ENCODE data around the gene CDH13.

The CDH13 gene

GRCh38 chr16:83136924-83137323 lies 510.2 kb downstream of the CDH13 start:
- TF ChIP-seq SIN3A (IDR thresholded peaks at IDR 0.05; ENCODE audit: borderline replicate concordance, insufficient read depth, low read length) (no peak), POLR2AphosphoS5 (IDR thresholded peaks at IDR 0.05; ENCODE audit: low read depth, low read length) (no peak), REST (IDR thresholded peaks at IDR 0.05; ENCODE audit: insufficient read depth in 1 of 2, low read depth in 2 of 2, low read length in 2 of 2) (no peak), FOXP2 (optimal IDR thresholded peaks at IDR 0.05; ENCODE audit: borderline replicate concordance, extremely low read depth, extremely low read length, insufficient read depth) (no peak), TAF1 (IDR thresholded peaks at IDR 0.05; ENCODE audit: borderline replicate concordance, insufficient read depth, low read length) (no peak)

GRCh38 chr16:83137326-83137781 lies 510.6 kb downstream of the CDH13 start:
- TF ChIP-seq FOXP2 (optimal IDR thresholded peaks at IDR 0.05; ENCODE audit: borderline replicate concordance, extremely low read depth, extremely low read length, insufficient read depth) (no peak), REST (IDR thresholded peaks at IDR 0.05; ENCODE audit: insufficient read depth in 1 of 2, low read depth in 2 of 2, low read length in 2 of 2) (no peak), SIN3A (IDR thresholded peaks at IDR 0.05; ENCODE audit: borderline replicate concordance, insufficient read depth, low read length) (no peak), POLR2AphosphoS5 (IDR thresholded peaks at IDR 0.05; ENCODE audit: low read depth, low read length) (no peak), TAF1 (IDR thresholded peaks at IDR 0.05; ENCODE audit: borderline replicate concordance, insufficient read depth, low read length) (no peak)

- TF ChIP-seq SIN3A (IDR thresholded peaks at IDR 0.05; ENCODE audit: borderline replicate concordance, insufficient read depth, low read length): no peak
- TF ChIP-seq REST (IDR thresholded peaks at IDR 0.05; ENCODE audit: insufficient read depth in 1 of 2, low read depth in 2 of 2, low read length in 2 of 2): no peak
- no peak for TF ChIP-seq FOXP2 (optimal IDR thresholded peaks at IDR 0.05; ENCODE audit: borderline replicate concordance, extremely low read depth, extremely low read length, insufficient read depth)
- no peak for TF ChIP-seq POLR2AphosphoS5 (IDR thresholded peaks at IDR 0.05; ENCODE audit: low read depth, low read length)
- no peak for TF ChIP-seq TAF1 (IDR thresholded peaks at IDR 0.05; ENCODE audit: borderline replicate concordance, insufficient read depth, low read length)
Observed at GRCh38 chr16:83137894-83138293, 511.1 kb downstream of the CDH13 start.

GRCh38 chr16:83138512-83138911 lies 511.7 kb downstream of the CDH13 start:
- no peak for TF ChIP-seq REST (IDR thresholded peaks at IDR 0.05; ENCODE audit: insufficient read depth in 1 of 2, low read depth in 2 of 2, low read length in 2 of 2)
- TF ChIP-seq POLR2AphosphoS5 (IDR thresholded peaks at IDR 0.05; ENCODE audit: low read depth, low read length): no peak
- no peak for TF ChIP-seq FOXP2 (optimal IDR thresholded peaks at IDR 0.05; ENCODE audit: borderline replicate concordance, extremely low read depth, extremely low read length, insufficient read depth)
- no peak for TF ChIP-seq TAF1 (IDR thresholded peaks at IDR 0.05; ENCODE audit: borderline replicate concordance, insufficient read depth, low read length)
- TF ChIP-seq SIN3A (IDR thresholded peaks at IDR 0.05; ENCODE audit: borderline replicate concordance, insufficient read depth, low read length): no peak
